Muscle layer of colon (tissue), 2 donors: ENCODE data around the gene PARD6B.
"Not testable (repeated sequence)": the region's sequence is repeated elsewhere in the genome, so short reads cannot be mapped to it uniquely, and the experiment has no call there.

Experiments used
- H3K27ac ChIP-seq: one replicate; pipeline ENCODE4 v1.7.0; 2013; ENCODE audit warnings: low read depth, mild to moderate bottlenecking, low read length, moderate library complexity
- H3K27me3 ChIP-seq, 2 donors: one replicate each; pipeline ENCODE4 v1.7.0; 2013; ENCODE audit warnings: low read length in 2 of 2, mild to moderate bottlenecking in 2 of 2; ENCODE audit not compliant: insufficient read depth in 2 of 2, control insufficient read depth in 1 of 2
- H3K36me3 ChIP-seq: one replicate; pipeline ENCODE4 v1.7.0; 2013; ENCODE audit warnings: mild to moderate bottlenecking, low read length; ENCODE audit not compliant: insufficient read depth
- H3K4me1 ChIP-seq: one replicate; pipeline ENCODE4 v1.7.0; 2013; ENCODE audit warnings: mild to moderate bottlenecking, low read length; ENCODE audit not compliant: insufficient read depth
- H3K4me3 ChIP-seq, 2 donors: one replicate each; pipeline ENCODE4 v1.7.0; 2013; ENCODE audit warnings: low read length in 2 of 2, low read depth in 1 of 2, mild to moderate bottlenecking in 1 of 2, moderate library complexity in 1 of 2
- H3K9ac ChIP-seq: one replicate; pipeline ENCODE4 v1.7.0; 2013; ENCODE audit warnings: low read length
- H3K9me3 ChIP-seq: one replicate; pipeline ENCODE4 v1.7.0; 2013; ENCODE audit warnings: mild to moderate bottlenecking, low read length
- donor health status: abdominal sarcoma.
- donor health status: Adenocarcinoma of cecum.

The PARD6B gene

DNA sequence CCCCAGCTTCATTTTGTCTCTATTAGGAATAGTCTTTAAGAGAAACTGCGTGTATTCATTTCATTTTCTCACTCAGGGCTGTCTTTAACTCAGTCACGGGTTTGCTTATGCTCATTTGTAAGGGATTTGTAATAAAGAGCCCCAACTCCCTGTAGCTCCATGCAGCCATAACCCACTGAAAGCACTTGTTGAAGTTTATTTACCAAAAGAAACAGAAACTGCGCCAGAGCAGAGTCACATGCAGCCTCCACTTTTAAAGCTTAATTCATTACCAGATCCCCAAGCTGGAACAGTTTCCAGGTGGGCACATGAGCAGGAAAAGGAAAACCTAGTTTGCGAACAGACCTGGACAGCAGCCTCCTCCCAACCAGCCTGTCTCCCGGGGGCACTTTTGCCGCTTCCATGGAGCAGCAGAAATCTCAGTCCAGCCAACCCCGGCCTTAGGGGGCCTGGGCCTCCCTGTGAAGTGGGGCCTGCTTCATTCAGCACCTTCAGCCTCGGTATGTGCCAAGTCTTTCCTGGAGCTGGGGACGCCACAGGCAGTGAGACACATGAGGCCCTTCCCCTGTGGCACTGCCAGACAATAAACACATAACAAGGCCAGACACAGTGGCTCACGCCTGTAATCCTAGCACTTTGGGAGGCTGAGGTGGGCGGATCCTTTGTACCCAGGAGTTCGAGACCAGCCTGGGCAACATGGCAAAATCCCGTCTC lies 68.0 kb downstream of the PARD6B start:
- Histone ChIP-seq H3K27ac (no peak overlapping the region), H3K27me3 (no peaks in the 10 kb centered on the region), H3K36me3 (no peaks in the 10 kb centered on the region), H3K4me3 (no peak overlapping the region), H3K4me1 (peaks cover 3% of the 10 kb centered on the region), H3K9ac (no peak overlapping the region), H3K9me3 (no peaks in the 10 kb centered on the region)

DNA sequence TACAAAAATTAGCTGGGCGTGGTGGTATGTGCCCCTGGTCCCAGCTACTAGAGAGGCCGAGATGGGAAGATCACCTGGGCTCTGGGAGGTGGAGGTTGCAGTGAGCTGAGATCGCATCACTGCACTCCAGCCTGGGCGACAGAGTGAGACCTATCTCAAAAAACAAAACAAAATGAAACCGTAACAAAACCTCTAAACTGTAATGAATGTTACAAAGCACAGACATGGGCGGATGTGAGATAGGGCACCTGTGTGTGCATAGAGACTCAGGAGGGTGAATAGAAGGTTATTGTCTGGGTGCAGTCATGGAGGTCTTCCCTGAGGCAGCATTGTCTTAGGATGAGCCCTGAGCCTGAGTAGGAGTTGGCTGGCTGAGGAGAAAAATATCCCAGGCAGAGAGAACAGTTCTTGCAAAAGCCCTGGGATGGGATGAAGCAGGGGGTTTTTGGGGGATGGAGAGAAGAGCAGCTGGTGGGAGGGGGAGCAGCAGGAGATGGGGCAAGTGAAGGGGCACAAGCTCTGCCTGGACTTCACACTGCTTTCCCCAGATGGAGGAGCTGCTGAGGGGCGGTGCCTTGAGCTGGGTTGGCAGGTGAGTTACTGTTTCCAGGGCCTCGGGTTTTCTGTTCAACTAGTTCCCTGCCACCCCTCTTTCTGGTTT lies 68.6 kb downstream of the PARD6B start:
- Histone ChIP-seq H3K36me3 (no peaks in the 10 kb centered on the region), H3K9me3 (no peaks in the 10 kb centered on the region), H3K27me3 (no peaks in the 10 kb centered on the region), H3K9ac (no peak overlapping the region), H3K4me3 (no peak overlapping the region), H3K4me1 (no peaks in the 10 kb centered on the region), H3K27ac (no peak overlapping the region)

DNA sequence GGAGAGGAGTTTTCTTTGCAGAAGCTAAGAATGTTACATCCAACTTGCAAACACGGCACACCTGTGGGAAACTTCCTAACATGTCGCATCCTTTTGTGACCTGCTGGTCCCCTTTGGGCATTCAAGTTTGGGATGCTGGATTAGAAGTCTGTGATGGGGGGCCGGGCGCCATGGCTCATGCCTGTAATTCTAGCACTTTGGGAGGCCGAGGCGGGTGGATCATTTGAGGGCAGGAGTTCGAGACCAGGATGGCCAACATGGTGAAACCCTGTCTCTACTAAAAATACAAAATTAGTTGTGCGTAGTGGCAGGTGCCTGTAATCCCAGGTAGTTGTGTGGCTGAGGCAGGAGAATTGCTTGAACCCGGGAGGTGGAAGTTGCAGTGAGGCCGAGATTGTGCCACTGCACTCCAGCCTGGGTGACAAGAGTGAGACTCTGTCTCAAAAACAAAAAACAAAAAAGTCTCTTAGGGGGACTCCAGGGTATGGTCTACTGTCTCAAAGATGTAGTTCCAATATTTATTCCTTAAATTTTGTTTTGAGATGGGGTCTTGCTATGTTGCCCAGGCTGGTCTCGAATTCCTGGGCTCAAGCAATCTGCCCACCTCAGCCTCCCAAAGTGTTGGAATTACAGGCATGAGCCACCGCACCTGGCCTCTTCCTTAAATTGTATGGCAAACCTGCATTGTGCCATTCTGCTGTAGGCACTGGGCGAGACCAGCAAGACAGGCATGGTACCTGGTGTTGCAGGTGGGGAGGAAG lies 69.8 kb downstream of the PARD6B start:
- H3K9ac ChIP-seq, H3K9me3 ChIP-seq, H3K4me1 ChIP-seq, H3K4me3 ChIP-seq, H3K36me3 ChIP-seq, H3K27me3 ChIP-seq, H3K27ac ChIP-seq: not testable (repeated sequence)

DNA sequence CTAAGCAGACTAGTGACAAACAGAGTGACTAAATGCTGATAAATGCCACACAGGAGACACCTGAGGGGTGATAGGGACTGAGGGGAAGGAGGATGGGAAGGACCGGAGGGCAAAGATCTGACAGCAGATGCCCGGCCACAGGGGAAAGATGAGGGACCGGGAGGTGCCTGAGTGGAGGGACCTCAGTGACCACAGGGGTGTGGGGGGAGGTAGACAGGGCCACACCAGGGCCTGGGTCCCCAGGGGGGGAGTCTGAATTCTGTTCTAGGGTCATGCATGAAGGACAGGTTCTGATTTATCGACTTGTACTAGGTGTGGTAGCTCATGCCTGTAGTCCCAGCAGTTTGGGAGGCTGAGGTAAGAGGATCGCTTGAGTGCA lies 70.4 kb downstream of the PARD6B start:
- no peak overlapping the region for H3K27ac ChIP-seq

DNA sequence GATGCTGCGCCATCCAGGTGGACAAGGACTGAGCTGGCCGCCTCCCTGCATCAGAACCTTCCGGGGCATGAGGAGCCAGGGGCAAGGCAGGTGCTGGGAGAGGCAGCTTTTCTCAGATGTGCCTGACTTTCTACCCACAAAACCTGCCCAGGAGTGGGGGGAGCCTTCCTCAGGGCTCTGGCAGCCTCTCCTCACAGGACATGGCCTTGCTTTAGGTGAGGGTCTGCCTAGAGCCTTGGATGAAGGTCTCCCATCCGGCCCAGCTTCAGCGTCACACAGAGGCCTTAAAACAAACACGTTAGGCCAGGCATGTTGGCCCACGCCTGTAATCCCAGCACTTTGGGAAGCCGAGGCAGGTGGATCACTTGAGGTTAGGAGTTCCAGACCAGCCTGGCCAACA lies 70.9 kb downstream of the PARD6B start:
- H3K4me1 ChIP-seq = no peaks in the 10 kb centered on the region
- H3K9me3 ChIP-seq = no peaks in the 10 kb centered on the region
- no peaks in the 10 kb centered on the region for H3K36me3 ChIP-seq
- H3K9ac ChIP-seq = no peak overlapping the region
- H3K4me3 ChIP-seq = no peak overlapping the region
- H3K27me3 ChIP-seq = no peaks in the 10 kb centered on the region
- no peak overlapping the region for H3K27ac ChIP-seq

More for the DNA sequence above, 70.4 kb downstream of the PARD6B start:
- no peaks in the 10 kb centered on the region for H3K27me3 ChIP-seq
- no peaks in the 10 kb centered on the region for H3K9me3 ChIP-seq
- H3K36me3 ChIP-seq = no peaks in the 10 kb centered on the region
- H3K4me1 ChIP-seq = no peaks in the 10 kb centered on the region
- no peak overlapping the region for H3K4me3 ChIP-seq
- no peak overlapping the region for H3K9ac ChIP-seq

DNA sequence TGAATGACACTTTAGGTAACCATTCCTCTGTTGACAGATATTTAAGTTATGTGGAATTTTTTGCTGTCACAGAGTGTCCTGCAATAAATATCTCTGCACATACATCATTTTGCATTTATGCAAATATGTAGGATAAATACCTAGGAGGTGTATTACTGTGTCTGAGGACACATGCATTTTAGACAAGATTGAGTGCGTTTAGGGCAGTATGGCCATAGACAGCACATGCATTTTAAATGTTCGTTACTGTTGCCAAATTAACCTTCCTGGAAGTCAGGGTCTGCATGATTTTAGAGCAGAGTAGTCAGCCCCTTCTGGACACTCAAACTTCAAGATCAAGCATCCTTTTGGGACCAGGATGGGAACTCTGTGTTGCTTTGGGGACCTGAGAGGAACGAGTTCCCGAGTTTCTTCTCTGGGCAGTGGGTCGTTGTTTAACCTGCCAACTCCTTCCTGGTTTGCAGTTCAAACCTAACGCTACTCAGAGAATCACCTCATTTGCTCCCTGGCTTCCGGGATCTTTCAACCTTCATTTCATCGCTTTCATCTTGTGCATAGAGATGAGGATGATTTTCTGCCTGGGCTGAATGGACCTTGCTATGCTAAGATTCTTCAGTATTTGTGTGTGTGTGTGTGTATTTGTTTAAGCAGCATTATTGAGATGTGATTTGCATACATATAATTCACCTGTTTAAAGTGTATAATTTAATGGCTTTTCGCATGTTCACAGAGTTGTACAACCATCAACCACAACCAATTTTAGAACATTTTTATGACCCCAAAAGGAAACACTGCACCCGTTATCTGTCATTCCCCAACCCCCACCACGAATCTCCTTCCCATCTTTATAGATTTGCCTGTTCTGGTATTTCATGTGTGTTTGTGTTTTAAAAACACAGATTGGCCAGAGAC lies 73.3 kb downstream of the PARD6B start:
- Histone ChIP-seq H3K27me3 (no peaks in the 10 kb centered on the region), H3K9me3 (no peaks in the 10 kb centered on the region), H3K27ac (no peak overlapping the region), H3K4me1 (no peaks in the 10 kb centered on the region), H3K36me3 (no peaks in the 10 kb centered on the region), H3K9ac (no peak overlapping the region), H3K4me3 (no peak overlapping the region)

DNA sequence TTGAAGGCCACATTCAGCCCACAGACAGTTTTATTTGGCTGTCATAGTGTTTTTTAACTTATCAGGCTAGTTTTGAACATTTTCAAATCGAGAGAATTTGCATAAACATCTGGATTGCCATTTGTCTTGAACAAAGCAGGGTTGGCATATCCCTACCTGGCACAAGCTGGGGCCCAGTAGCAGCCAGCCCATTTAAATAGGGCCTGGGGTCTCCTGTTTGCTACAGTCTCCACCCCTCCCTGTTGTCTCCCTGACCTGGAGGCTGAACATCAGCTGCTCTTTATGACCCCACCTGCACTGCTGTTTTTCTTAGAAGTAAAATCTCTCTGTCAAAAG lies 73.9 kb downstream of the PARD6B start:
- Histone ChIP-seq H3K4me1 (no peaks in the 10 kb centered on the region), H3K9me3 (no peaks in the 10 kb centered on the region), H3K36me3 (no peaks in the 10 kb centered on the region), H3K27me3 (no peaks in the 10 kb centered on the region), H3K9ac (no peak overlapping the region), H3K27ac (no peak overlapping the region), H3K4me3 (no peak overlapping the region)

DNA sequence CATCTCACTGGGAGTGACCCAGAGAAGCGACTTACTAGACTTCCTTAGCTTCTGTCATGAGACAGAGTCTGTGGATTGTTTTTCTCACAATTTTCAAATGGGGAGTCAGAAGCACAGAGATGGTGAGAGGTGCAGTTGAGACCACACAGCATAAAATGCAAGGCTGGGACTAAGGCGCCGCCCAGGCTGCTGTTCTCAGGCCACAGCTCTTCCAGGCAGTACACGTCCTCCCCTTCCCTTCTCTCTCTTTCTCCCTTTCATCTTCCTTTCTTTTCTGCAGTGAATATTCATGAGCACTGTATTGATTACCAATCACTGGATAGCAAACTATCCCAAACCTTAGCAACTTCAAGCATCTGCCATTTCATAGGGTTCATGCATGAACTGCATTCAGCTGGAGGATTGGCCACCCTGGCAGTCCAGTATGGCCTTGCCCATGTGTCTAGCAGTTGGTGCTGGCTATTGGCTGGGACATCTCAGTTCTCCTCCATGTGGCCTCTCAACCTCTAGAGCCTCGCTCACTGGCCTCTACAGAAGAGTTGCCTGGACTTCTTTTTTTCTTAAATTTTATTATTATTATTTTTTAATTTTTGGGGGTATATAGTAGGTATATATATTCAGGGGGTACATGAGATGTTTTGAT lies 74.9 kb downstream of the PARD6B start:
- H3K4me1 ChIP-seq = no peaks in the 10 kb centered on the region
- H3K27me3 ChIP-seq = no peaks in the 10 kb centered on the region
- no peak overlapping the region for H3K4me3 ChIP-seq
- no peak overlapping the region for H3K9ac ChIP-seq
- no peaks in the 10 kb centered on the region for H3K36me3 ChIP-seq
- H3K9me3 ChIP-seq = no peaks in the 10 kb centered on the region
- no peak overlapping the region for H3K27ac ChIP-seq
